ENCODE data around the gene SORCS2. TPM values are rescaled to one million over a fixed set of nuclear protein-coding genes. Genes with fewer than 3 reads are reported as not detected.

Gene SORCS2
- total and polyA plus RNA-seq, 2 donors (not counting 1 experiment from before 2014, with no cell fraction given), result not detected

- Histone ChIP-seq H3K4me2 (replicated peaks; ENCODE audit: low read depth, low read length, poor library complexity, severe bottlenecking) (no peak overlapping the region), H2AFZ (ENCODE audit: insufficient read depth, low read depth, low read length, poor library complexity, severe bottlenecking) (no peak overlapping the region), H4K20me1 (ENCODE audit: control insufficient read depth, insufficient read depth, low read length, poor library complexity, severe bottlenecking) (no peaks in the 10 kb centered on the region), H3K36me3 (replicated peaks in 1 of 2; ENCODE audit: control extremely low read depth in 1 of 2, control insufficient read depth in 1 of 2, extremely low read depth in 1 of 2, insufficient read depth in 2 of 2, low read length in 1 of 2) (no peaks in the 10 kb centered on the region), H3K27me3 (replicated peaks in 1 of 4; ENCODE audit: control extremely low read depth in 1 of 4, control insufficient read depth in 3 of 4, insufficient read depth in 4 of 4, low read length in 3 of 4) (no peaks in the 10 kb centered on the region), H3K4me1 (ENCODE audit: control insufficient read depth in 2 of 2, insufficient read depth in 2 of 2, low read length in 2 of 2) (no peaks in the 10 kb centered on the region), H3K79me2 (ENCODE audit: control insufficient read depth, insufficient read depth, low read length) (no peaks in the 10 kb centered on the region), H3K27ac (ENCODE audit: low read length in 2 of 2) (no peak overlapping the region), H3K4me3 (ENCODE audit: control extremely low read depth in 1 of 5, extremely low read depth in 1 of 5, insufficient read depth in 1 of 5, low read depth in 2 of 5, low read length in 4 of 5) (no peak overlapping the region), H3K9me3 (ENCODE audit: control extremely low read depth in 1 of 3, control insufficient read depth in 2 of 3, insufficient read depth in 1 of 3, low read length in 2 of 3) (peaks cover 0 to 3% (median 0%) of the 10 kb centered on the region in 3 donors), H3K9ac (ENCODE audit: low read length) (no peak overlapping the region)
- ChIA-PET CTCF (no interaction called here), POLR2A (no interaction called here)
- TF ChIP-seq EZH2 (IDR thresholded peaks at IDR 0.05; ENCODE audit: borderline replicate concordance, insufficient read depth, low read depth, low read length, poor library complexity, severe bottlenecking) (no peak), CTCF (IDR thresholded peaks at IDR 0.05) (no peak)
- intact Hi-C loops (cut with micrococcal nuclease), result no loop called here
- no peak overlapping the region for H3K4me3 Mint-ChIP-seq
- no peaks in the 10 kb centered on the region for H3K4me1 Mint-ChIP-seq
- 84% methylated on average over 16 of the region's 16 CpGs for WGBS (ENCODE audit: insufficient coverage)
- ATAC-seq (ENCODE audit: low read depth) (no peak), DNase-seq (no peak)
- H3K27me3 Mint-ChIP-seq, result no peaks in the 10 kb centered on the region
- peaks cover 3% of the 10 kb centered on the region for H3K9me3 Mint-ChIP-seq (ENCODE audit: insufficient read depth)
- no peak overlapping the region for H3K27ac Mint-ChIP-seq
Observed at GRCh38 chr4:7333024-7333780, 140.9 kb downstream of the SORCS2 start.

GRCh38 chr4:7333801-7334421 is 141.6 kb downstream of the SORCS2 start:
- DNase-seq (no peak), ATAC-seq (ENCODE audit: low read depth) (no peak)
- Histone ChIP-seq H3K4me2 (replicated peaks; ENCODE audit: low read depth, low read length, poor library complexity, severe bottlenecking) (no peak overlapping the region), H4K20me1 (ENCODE audit: control insufficient read depth, insufficient read depth, low read length, poor library complexity, severe bottlenecking) (no peaks in the 10 kb centered on the region), H3K36me3 (replicated peaks in 1 of 2; ENCODE audit: control extremely low read depth in 1 of 2, control insufficient read depth in 1 of 2, extremely low read depth in 1 of 2, insufficient read depth in 2 of 2, low read length in 1 of 2) (no peaks in the 10 kb centered on the region), H3K27me3 (replicated peaks in 1 of 4; ENCODE audit: control extremely low read depth in 1 of 4, control insufficient read depth in 3 of 4, insufficient read depth in 4 of 4, low read length in 3 of 4) (no peaks in the 10 kb centered on the region), H3K4me3 (ENCODE audit: control extremely low read depth in 1 of 5, extremely low read depth in 1 of 5, insufficient read depth in 1 of 5, low read depth in 2 of 5, low read length in 4 of 5) (no peak overlapping the region), H3K79me2 (ENCODE audit: control insufficient read depth, insufficient read depth, low read length) (no peaks in the 10 kb centered on the region), H3K27ac (ENCODE audit: low read length in 2 of 2) (no peak overlapping the region), H3K9me3 (ENCODE audit: control extremely low read depth in 1 of 3, control insufficient read depth in 2 of 3, insufficient read depth in 1 of 3, low read length in 2 of 3) (peaks cover 0 to 10% (median 0%) of the 10 kb centered on the region in 3 donors), H3K4me1 (ENCODE audit: control insufficient read depth in 2 of 2, insufficient read depth in 2 of 2, low read length in 2 of 2) (no peaks in the 10 kb centered on the region), H2AFZ (ENCODE audit: insufficient read depth, low read depth, low read length, poor library complexity, severe bottlenecking) (no peak overlapping the region), H3K9ac (ENCODE audit: low read length) (no peak overlapping the region)
- ChIA-PET CTCF (no interaction called here), POLR2A (no interaction called here)
- Mint-ChIP-seq H3K4me1 (no peaks in the 10 kb centered on the region), H3K4me3 (no peak overlapping the region), H3K27ac (no peak overlapping the region), H3K9me3 (ENCODE audit: insufficient read depth) (peaks cover 3% of the 10 kb centered on the region), H3K27me3 (no peaks in the 10 kb centered on the region)
- intact Hi-C loops (cut with micrococcal nuclease), result no loop called here
- 81% methylated on average over 15 of the region's 16 CpGs for WGBS (ENCODE audit: insufficient coverage)
- TF ChIP-seq CTCF (IDR thresholded peaks at IDR 0.05) (no peak), EZH2 (IDR thresholded peaks at IDR 0.05; ENCODE audit: borderline replicate concordance, insufficient read depth, low read depth, low read length, poor library complexity, severe bottlenecking) (no peak)
